Esophagus mucosa (tissue), 1 donor: ENCODE measurements around the gene HAGHL. TPM values are rescaled to one million over a fixed set of nuclear protein-coding genes. Genes with fewer than 3 reads are reported as not detected.
A peak's percentile ranks its signal among the peaks of the same experiment; 100 is the strongest.
"Not testable (repeated sequence)": the region's sequence is repeated elsewhere in the genome, so short reads cannot be mapped to it uniquely, and the experiment has no call there.

Source experiments
- ATAC-seq: fragments of 200-7000 bp; cut with Tn5 transposase; one replicate; pipeline ENCODE4 v1.9.1; 2020
- total RNA-seq: library from RNA; stranded (reverse); gene quantifications from one replicate; pipeline ENCODE4 v1.2.4, GENCODE V29; 2023
- donor health status: DM: yes; HTN: yes; CAD: no.

The HAGHL gene
- total RNA-seq, 1 donor from 2014 or later = 2.7 TPM

DNA sequence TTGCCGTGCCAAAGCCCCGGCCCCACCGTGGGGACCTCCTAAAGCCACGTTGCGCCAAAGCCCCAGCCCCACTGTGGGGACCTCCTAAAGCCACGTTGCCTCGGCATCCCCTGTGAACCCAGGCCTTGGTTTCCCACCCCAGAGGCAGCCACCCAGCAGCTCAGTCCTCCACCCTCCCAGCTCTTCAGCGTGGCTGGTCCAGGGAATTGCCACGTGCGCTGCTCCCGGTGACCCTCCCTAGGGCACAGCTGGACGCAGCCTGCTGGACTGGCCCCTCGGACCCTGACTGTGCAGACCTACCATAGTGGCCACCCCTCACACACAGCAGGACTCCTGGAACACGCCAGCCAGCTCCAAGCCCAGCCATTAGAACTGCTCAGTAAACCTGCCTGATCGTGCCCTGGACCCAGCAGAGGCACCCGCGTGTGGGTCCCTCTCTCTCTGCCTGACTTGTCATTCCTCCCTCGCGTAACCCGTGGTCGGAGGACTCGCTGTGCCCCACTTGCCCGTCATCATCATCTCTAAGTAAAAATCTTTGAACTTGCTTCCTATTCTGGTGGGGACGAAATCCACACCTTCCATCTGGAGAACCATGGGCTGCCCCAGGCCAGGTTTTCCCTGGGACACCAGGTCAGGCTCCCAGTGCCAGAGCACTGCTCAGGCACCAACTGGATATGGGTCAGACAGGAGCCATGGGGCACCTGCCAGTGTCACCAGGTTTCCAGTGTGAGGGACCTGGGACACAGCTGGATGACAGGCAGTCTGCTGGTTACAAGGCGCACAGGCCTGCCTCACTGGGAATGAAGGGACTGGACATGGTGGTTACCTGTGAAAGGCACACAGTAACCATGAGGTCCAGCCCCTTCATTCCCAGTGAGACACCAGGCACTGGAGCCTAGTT lies 8.3 kb downstream of the HAGHL start:
- no peak for ATAC-seq

DNA sequence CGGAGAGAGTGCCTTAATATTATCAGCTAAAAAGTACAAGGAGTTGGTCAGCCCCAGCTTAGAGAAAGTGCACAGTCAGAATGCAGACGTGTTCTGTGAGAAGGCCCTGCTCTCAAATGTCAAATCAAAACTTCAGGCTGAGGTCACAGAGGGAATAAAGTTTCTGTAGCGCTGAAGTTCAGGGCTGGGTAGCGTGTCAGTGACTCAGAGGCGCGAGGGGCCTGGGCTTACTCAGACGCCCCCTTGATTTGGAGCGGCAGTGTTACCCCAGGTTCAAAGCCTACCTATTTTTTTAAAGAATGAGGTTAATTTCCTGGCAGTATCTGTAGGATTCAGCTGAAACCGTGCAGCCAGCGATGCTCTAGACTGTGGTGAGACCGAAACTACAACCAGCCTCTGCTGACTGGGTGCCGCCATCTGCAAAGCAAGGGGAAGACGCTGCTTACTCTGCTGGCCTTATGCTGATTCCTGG lies 9.1 kb downstream of the HAGHL start:
- ATAC-seq = no peak

DNA sequence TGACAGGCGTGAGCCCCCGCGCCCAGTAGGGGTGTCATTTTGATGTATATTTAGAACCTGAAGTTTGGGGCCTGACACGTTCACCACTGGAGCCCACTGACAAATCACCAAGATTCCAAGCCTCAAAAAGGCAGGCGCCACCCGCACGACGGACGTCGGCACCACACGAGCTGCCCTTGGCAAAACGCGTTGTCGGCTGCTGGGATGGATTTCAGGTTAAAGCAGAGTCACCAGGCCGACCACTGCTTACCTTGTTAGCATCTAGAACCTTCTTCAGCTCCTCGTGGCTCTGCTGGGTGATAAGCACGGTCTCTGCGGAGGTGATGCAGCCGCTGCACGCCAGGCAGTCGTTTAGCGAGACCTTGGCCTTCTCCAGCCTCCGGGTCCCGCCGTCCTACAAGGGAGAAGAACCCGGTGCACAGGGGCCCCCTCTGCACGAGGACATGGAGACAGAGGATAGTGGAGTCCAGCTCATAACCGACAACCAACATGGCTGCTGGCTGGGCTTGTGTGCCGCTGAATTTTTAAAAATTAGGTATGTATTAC lies 10.1 kb downstream of the HAGHL start:
- ATAC-seq = no peak

DNA sequence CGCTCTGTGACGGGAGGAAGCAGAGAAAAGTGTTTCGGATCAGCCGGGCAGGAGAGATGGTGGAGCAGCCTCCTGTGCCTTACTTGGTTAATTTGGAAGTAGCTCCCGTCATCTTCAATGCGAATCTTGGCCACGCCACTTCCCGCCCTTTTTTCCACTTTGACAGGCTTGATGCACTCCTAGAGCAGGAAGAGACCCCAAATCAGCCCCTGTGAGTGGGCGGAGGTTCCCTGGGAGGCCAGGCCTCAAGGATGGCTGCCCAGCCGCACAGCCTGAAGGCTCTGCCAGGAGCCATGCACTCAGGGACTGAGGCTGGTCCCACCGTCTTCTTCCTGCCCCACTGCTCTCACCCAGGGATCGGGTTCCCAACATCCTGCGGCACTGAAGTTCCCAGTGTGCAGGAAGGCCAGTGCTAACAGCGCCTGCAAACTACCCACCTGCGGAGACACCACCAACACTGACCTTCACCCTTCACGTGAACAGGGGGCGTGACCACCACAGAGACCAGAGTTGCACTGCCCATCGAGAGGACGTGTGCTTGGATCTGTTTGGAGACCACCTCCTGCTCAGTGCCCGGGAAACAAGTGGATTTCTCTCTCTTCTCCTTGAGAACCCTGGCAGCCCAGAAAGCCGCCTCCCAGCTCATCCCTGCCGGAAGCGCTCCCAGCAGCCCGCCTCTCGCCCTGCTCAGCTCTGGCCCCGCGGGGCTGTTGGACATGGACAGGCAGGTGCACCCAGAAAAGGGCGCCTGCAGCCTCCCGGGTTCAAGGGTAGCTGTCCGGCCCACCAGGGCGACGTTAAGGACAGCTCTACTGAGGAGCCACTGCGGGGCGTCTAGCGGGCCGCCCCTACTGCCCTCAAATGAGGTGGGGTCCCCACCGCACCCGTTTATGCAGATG lies 12.9 kb downstream of the HAGHL start:
- ATAC-seq = peak; percentile 3

DNA sequence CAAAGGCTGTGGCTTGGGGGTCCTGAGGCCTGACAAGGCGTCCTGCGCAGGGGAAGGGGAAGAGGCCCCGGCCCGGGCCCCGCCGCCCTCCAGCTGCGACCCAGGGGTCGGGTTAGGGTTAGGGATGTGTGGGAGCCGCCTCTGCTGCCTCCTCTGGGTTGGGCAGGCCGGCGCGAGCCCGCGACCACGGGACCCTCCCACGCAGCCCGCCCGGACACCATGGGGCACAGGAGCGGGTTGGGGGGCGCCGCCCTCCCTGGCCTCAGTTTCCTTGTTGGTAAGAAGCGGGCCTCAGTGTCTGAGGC lies 13.5 kb downstream of the HAGHL start:
- peak; percentile 39 for ATAC-seq

DNA sequence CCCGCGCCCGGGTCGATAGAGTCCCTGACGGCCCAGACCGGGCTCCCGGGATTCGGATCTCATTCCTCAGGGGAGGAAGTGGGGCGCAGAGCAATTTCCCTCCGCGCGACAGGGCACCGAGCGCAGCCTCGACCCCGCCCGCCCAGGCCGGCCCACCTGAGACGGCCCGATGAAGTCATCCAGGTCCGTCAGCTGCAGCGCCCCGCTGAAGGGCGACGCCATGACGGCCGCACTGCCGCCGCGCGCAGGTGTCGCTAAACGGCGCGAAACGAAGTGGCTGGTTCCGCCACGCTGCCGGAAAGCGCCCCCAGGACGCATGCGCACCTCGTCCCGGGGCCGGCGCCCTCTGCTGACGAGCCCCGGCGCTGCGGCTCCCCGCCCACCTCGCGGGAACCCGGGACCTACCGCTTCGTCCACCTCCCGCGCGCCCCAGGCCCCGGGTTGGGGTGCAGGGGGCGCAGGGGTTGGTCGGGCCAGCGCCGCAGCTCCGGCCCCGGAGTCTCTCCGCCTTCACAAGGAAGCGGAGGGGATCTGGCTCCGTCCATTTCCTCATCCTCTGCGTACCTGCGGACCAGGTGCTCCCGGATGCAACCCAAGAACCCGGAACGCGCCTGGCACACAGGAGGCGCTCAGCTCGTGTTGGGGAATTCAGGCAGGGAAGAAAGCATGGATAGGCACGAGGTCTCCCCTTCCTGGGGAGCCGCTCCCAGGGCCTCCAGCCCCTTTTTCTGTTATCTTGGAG lies 14.0 kb downstream of the HAGHL start, which contains the start of gene CIAO3:
Gene CIAO3 (minus strand): TSS at position 234 of the 742 bp plus-strand sequence. CDS start 12 bp downstream, at position 222.
- peak; percentile 88 for ATAC-seq

DNA sequence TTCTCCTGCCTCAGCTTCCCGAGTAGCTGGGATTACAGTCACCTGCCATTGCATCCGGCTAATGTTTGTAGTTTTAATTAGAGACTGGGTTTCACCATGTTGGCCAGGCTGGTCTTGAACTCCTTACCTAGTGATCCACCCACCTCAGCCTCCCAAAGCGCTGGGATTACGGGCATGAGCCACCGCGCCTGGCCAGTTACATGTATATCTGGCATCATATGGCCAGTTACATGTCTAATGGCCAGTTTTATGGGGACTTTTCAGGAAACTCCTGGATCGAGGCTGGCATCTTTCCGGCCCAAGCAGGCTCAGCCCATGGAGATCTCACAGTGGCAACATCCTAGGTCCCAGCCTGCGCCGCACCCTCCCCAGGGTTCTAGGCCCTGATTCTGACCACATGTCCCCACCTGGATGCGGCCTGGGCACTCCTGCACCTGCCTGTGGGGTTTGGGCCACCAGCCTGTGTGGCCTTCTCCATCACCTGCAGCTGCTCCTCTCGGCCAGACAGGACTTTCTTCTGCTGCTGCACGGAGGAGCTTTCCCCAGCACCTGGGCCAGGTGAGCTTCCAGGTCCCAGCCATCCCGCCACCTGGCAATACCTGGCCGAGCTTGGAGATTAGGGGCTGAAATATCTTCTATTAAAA lies 15.2 kb downstream of the HAGHL start:
- ATAC-seq = no peak

DNA sequence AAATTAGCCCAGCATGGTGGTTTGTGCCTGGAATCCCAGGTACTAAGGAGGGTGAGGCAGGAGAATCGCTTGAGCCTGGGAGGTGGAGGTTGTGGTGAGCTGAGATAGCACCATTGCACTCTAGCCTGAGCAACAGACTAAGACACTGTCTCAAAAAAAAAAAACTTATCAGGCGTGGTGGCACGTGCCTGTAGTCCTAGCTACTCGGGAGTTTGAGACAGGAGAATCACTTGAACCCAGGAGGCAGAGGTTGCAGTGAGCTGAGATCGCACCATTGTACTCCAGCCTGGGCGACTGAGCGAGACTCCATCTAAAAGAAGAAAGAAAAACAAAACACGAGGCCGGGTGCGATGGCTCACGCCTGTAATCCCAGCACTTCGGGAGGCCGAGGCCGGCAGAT lies 16.0 kb downstream of the HAGHL start:
- ATAC-seq = not testable (repeated sequence)

DNA sequence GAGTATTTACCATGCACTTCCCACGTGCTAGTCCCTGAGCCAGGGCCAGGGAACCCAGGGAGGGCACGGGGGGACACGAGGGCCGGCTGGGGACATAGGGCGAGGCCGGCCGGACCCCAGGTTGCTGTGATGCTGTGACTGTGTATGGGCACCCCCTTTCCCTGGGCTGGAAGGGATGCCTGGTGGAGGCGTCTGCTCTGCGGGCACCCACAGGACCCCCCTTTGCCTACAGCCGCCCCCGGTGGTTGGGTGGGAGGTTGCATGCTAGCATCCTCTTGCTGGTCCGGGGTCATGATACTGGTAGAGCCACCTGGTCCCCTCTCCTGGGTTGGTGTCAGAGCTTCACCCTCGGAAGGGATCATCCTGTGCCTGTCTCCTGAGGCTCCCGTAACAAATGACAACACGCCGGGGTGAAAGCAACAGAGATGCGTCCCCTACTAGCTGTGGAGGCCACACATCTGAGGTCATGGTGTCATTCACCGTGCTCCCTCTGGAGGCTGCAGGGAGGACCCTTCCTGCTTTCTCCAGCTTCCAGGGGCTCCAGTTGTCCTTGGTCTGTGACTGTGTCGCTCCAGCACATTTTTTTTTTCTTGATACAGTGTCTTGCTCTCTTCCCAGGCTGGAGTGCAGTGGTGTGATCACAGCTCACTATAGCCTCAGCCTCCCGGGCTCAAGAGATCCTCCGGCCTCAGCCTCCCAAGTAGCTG lies 17.0 kb downstream of the HAGHL start:
- ATAC-seq = no peak

DNA sequence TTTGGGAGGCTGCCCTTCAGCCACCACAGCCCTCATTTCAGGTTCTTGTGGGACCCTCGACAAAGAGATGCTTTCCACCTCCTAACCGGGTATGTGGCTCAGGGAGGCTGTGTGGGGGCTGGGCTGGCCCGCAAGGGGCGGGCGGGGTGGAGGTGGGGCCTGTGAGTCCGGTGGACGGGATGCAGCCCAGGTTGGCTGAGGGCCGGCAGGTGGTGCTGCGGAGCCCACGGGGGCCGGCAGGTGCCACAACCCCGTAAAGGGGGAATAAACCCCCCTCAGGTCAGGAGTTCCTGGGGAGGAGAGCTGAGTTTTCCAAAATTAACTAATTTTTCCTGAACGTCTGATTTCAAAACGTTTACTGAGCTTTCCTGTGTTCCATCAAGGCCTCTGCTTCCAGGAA lies 18.8 kb downstream of the HAGHL start:
- ATAC-seq = no peak

DNA sequence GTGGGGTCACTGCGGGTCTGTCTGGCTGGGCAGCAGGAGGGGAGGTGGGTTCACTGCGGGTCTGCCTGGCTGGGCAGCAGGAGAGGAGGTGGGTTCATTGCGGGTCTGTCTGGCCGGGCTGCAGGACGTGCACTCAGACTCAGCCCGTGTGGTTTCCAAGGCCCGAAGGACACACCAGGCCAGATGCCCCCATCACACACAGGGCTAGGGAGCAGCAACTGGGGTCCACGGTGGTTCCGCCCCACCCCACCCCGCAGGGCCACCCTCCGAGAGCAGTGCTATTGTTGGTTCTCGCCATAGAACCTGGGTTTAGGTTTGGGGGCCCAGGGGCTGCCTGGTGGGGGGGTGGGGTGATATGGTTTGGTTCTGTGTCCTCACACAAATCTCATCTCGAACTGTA lies 19.7 kb downstream of the HAGHL start:
- ATAC-seq = no peak

DNA sequence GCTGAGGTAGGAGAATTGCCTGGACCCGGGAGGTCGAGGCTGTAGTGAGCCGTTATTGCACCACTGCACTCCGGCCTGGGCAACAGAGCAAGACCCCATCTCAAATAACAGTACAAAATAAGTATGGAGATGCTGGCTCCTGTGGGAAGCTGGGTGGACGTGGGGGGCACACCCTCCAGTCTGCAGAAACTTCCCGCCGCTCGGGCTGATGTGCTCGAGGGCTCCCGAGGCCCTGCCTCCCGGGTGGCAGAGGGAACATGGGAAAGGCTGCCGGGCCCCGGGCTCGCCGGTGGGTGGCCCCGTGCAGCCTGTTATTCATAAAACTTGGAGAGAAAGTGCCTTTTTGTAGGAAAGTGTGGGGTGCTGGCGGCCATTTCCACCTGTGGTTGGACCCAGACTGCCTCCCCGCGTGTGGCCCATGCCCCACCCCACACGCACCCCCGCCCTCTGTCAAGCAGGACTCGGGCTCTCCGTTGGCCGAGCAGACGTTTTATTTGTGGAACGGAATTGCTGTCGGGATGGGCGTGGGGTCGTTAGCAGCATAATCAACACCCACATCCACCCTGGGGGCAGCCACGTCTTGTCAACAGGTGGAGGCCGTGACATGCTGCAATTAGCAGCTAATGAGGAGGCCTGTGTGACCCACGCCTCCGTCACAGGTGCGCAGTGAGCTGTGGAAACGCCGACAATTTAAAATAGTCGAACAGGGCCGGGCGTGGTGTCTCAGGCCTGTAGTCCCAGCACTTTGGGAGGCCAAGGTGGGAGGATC lies 21.3 kb downstream of the HAGHL start:
- ATAC-seq = peak; percentile 21

DNA sequence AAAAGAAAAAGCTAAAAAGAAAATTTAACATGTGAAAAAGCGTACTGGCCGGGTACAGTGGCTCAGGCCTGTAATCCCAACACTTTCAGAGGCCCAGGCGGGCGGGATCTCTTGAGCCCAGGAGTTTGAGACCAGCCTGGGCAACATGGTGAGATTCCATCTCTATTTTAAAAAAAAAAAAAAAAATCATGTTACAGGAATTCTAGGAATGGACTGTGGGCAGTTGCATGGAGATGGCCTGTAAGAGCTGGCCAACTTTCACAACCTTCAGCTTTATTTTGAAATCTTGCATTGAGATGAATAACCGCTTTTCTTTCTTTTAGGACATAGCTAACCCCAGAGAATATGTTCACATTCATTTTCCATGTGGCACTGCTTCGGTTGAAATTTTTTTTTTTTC lies 22.1 kb downstream of the HAGHL start:
- ATAC-seq = no peak

DNA sequence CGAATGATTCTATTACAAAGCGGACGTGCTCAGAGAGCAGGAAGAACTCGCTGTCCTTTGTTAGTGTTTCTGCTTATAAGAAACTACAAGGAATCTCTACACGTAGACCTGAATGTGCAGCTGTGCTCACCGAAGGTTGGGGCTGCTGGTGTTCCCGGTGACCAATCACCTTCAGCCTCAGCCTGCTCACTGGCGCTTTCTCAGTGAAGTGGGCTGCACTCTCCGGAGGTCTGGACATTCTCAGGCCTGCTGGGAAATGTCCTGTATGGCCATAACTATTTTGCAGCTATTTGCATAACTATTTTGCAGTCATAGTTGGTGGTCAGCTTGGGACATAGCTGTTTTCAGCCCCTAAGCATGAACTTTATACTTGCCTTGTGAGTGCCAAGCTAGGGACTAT lies 23.6 kb downstream of the HAGHL start:
- ATAC-seq = no peak

DNA sequence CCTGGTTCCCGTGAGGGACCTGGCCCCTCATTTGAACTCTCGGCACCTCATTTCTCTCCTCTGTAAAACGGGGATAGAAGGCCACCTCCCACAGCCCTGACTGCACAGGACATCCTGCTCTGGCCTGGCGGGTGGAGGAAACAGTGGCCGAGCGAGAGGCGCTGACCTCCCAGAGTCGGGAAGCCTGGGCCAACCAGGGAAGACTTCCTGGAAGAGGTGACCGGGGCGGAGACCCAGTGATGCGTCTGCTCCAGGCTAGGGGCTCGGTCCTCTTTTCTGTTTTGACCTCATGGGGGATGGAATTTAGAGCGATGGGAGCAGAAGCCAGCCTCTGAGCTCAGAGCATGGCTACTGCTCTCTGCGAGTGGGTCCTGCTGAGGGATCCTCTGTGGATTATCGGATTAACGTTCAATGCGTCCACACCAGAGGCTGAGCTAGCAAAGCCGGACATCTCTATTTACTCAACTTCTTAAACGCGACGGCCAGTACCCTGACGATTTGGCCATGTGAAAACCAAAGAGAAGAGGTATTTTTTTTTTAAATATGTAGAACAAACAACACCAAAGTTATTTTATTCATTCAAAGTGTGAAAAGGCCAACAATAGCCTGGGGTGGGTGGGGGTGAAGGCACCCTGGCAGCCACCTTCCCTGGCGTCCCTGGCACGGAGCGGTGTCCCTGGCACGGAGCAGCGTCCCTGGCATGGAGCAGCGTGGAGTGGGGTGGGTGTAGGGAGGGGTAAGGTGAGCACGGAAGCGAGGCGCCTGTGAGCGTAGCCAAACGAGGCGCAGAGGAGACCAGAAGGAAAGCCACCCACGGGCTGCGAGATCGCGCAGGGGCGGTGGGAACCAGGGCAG lies 24.5 kb downstream of the HAGHL start:
- peak; percentile 12 for ATAC-seq

DNA sequence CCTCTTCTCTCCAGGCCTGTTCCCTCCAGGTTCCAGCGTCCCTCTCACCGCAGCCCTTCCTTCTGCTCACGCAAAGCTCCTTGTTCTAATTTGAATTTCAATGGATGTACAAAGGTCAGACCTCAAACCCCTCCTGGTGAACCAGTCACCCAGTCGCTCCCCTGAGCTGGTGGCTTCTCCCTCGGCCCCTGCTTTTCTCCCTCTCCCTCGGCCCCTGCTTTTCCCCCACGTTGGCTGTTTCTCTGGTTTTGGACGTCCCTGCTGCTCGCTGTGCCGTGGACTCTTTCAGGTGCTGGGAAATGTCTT lies 25.1 kb downstream of the HAGHL start:
- ATAC-seq = no peak

DNA sequence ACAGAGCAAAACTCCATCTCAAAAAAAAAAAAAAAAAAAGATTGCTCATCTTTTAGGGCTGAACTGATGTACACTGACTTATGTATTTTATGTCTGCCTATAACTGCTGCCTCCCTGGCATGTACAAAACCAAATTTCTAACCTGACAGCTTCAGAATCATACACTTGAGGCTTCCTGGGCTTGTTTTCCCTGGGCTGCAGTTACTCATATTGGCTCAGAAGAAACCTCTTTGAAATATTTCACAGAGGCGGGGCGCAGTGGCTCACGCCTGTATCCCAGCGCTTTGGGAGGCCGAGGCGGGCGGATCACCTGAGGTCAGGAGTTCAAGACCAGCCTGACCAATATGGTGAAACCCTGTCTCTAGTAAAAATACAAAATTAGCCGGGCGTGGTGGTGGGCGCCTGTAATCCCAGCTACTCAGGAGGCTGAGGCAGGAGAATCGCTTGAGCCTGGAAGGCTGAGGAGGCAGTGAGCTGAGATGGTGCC lies 27.3 kb downstream of the HAGHL start:
- not testable (repeated sequence) for ATAC-seq

DNA sequence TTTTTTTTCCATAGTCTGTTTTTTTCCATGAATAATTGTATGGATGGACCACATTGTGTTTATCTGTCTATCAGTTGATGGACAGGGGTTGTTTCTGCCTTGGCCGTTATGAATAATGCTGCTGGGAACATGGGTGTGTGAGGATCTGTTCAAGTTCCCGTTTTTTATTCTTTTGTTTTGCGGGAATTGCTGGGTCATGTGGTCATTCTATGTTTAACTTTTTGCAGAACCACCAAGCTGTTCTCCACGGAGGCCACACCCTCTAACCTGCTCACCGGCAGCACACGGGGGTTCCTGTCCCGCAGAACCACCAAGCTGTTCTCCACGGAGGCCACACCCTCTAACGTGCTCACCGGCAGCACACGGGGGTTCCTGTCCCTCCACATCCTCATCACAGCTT lies 27.8 kb downstream of the HAGHL start:
- ATAC-seq = no peak

DNA sequence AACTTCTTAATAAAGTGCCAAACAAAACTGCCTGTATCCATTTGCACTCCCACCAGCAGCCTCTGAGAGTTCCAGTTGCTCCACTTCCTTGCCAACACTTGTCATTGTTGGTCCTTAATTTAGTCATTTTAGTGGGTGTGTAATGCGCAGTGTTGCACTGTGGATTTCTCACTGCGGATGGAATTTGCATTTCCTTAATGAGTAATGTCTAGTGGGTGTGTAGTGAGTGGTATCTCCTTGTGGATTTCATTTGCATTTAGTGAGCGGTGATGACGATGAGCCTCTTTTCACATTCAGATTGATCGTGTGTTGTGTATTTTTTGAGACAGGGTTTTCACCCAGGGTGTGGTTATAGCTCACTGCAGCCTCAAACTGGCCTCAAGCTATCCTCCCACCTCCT lies 29.5 kb downstream of the HAGHL start:
- peak; percentile 58 for ATAC-seq
